ENCODE measurements around the gene LIN54. TPM values are rescaled to one million over a fixed set of nuclear protein-coding genes. Genes with fewer than 3 reads are reported as not detected.
A peak's percentile ranks its signal among the peaks of the same experiment; 100 is the strongest.

Gene LIN54
- total and polyA plus RNA-seq, 2 of the 4 experiments (the other 2 are of a cell fraction): 5.3 to 26.9 TPM

GRCh38 chr4:82975792-82976191, 34.8 kb downstream of the LIN54 start:
- dilution Hi-C loops (cut with HindIII; ENCODE audit: low sequenced_read_pairs, unreplicated experiment): no loop called here
- 40% methylated on average over 2 of the region's 2 CpGs; no CpG with 5 or more reads in 1 of the 2 experiments for WGBS, 2 experiments (ENCODE audit: extremely low coverage in 2 of 2, insufficient read length in 1 of 2)

More at GRCh38 chr4:82975792-82976191, 34.8 kb downstream of the LIN54 start:
- Histone ChIP-seq H2BK15ac (ENCODE audit: low read depth, low read length) (no peak overlapping the region), H3K56ac (ENCODE audit: extremely low read depth, insufficient read depth, low read length) (no peak overlapping the region), H2BK20ac (ENCODE audit: low read depth, low read length) (no peak overlapping the region), H2AFZ (replicated peaks; ENCODE audit: low read length, poor library complexity) (no peak overlapping the region), H3K23ac (ENCODE audit: low read depth, low read length) (no peak overlapping the region), H3K9me3 (ENCODE audit: control insufficient read depth, insufficient read depth, low read length) (no peaks in the 10 kb centered on the region), H4K5ac (ENCODE audit: low read depth, low read length) (no peak overlapping the region), H2BK5ac (ENCODE audit: low read depth, low read length, poor library complexity, severe bottlenecking) (no peak overlapping the region), H4K8ac (ENCODE audit: low read depth in 2 of 2, low read length in 2 of 2) (no peak overlapping the region), H4K20me1 (ENCODE audit: insufficient read depth, low read length) (no peaks in the 10 kb centered on the region), H4K91ac (ENCODE audit: insufficient read depth, low read depth, low read length) (no peak overlapping the region), H3K4me1 (ENCODE audit: control insufficient read depth, insufficient read depth, low read length) (peaks cover 1% of the 10 kb centered on the region; the same call in 1 of the 2 replicates), H2AK5ac (ENCODE audit: low read depth, low read length) (no peak overlapping the region), H3K79me1 (ENCODE audit: low read depth in 1 of 2, low read length in 2 of 2) (peaks cover 3% of the 10 kb centered on the region in 2 experiments; a peak in 2 of 4 replicates), H3K27me3 (ENCODE audit: control insufficient read depth, insufficient read depth, low read length) (no peaks in the 10 kb centered on the region), H3K4me2 (ENCODE audit: low read depth, low read length) (no peak overlapping the region; the same call in 1 of the 2 replicates), H3K4me3 (ENCODE audit: insufficient read depth, low read depth, low read length) (no peak overlapping the region), H3K36me3 (ENCODE audit: control insufficient read depth, insufficient read depth, low read length) (peaks cover 5% of the 10 kb centered on the region; the same call in 1 of the 2 replicates), H3K9me1 (ENCODE audit: insufficient read depth, low read length) (no peaks in the 10 kb centered on the region), H2AK9ac (replicated peaks; ENCODE audit: low read depth, low read length, poor library complexity) (no peak overlapping the region), H2BK120ac (ENCODE audit: low read depth, low read length) (no peak overlapping the region), H3K4ac (ENCODE audit: low read depth, low read length) (no peak overlapping the region), H3K27ac (ENCODE audit: insufficient read depth, low read length) (no peak overlapping the region), H3K14ac (replicated peaks; ENCODE audit: low read depth, low read length) (no peak overlapping the region), H3K18ac (ENCODE audit: low read depth, low read length) (no peak overlapping the region), H3K9ac (ENCODE audit: low read depth, low read length) (no peak overlapping the region)
- DNase-seq: peak; percentile 78
- in situ Hi-C loops (cut with MboI; ENCODE audit: low sequenced_read_pairs): no loop called here
- POLR2A ChIA-PET (ENCODE audit: unreplicated experiment): no interaction called here
- intact Hi-C loops (cut with micrococcal nuclease): loop anchor here (2.0 kb wide), 1 partner anchor 39 kb away; no protein-coding TSS in a partner anchor
- ATAC-seq (ENCODE audit: low read depth): peak; percentile 42; the same call in 1 of the 2 replicates
- CTCF ChIA-PET: no interaction called here
- BruUV-seq (replicated peaks): no TSS peak
- TF ChIP-seq MAZ (IDR thresholded peaks at IDR 0.05; ENCODE audit: borderline replicate concordance, low read depth, low read length) (no peak), FOS (IDR thresholded peaks at IDR 0.05; ENCODE audit: low read depth, low read length) (peak; percentile 29)

All from IMR-90 (cell line).